Endothelial cell of umbilical vein (primary cell): Measurements from ENCODE around the gene GRWD1. TPM values are rescaled to one million over a fixed set of nuclear protein-coding genes. Genes with fewer than 3 reads are reported as not detected.

Source experiments
- BruUV-seq: library from RNA; stranded (reverse); fragments of 400-500 nt; replicated peaks from 2 replicates; lab custom pipeline; 2021; lab: Mats Ljungman, UMichigan
- CTCF ChIA-PET: fragments of 300-600, 350-600 bp; sonication (Branson Sonifier 250); formaldehyde crosslinking; loops from one replicate; lab custom pipeline; 2021; ENCODE audit warnings: antibody characterized with exemption, inconsistent platforms; lab: Charles Lee
- POLR2A ChIA-PET: fragments of 300-600, 350-600 bp; sonication (Branson Sonifier 250); formaldehyde crosslinking; loops from one replicate; lab custom pipeline; 2021; ENCODE audit warnings: antibody characterized with exemption, inconsistent platforms; lab: Charles Lee
- DNase-seq: peaks from one replicate; pipeline ENCODE4 v3.0.0-alpha.2; 2011; ENCODE audit warnings: low read depth, low spot score
- FAIRE-seq: peaks from 2 replicates; lab custom pipeline; 2011; peaks lifted over from hg19 to GRCh38; lab: Jason Lieb, UNC
- H2AFZ ChIP-seq: 2 replicates; pipeline ENCODE4 v1.6.0; 2012; ENCODE audit warnings: low read depth, low read length, control low read depth, inconsistent platforms
- H3K27ac ChIP-seq: 2 replicates; pipeline ENCODE4 v1.5.1; 2011; ENCODE audit warnings: low read depth, mild to moderate bottlenecking, control low read depth, low read length, moderate library complexity; ENCODE audit not compliant: insufficient read depth
- H3K27me3 ChIP-seq, 2 experiments: 2 replicates each; pipeline versions ENCODE4 v1.6.0 to v1.6.1; 2011; ENCODE audit warnings: low read length in 2 of 2, mixed read lengths in 1 of 2; ENCODE audit not compliant: control insufficient read depth in 2 of 2, insufficient read depth in 2 of 2
- H3K36me3 ChIP-seq, 2 experiments: 2 replicates in 1 of 2; 3 replicates in 1 of 2; pipeline ENCODE4 v1.5.1; 2011; ENCODE audit warnings: low read length in 2 of 2, mild to moderate bottlenecking in 1 of 2, moderate library complexity in 1 of 2; ENCODE audit not compliant: control insufficient read depth in 2 of 2, insufficient read depth in 2 of 2; ENCODE audit errors: extremely low read depth in 1 of 2
- H3K4me1 ChIP-seq: 3 replicates; pipeline ENCODE4 v1.5.1; 2011; ENCODE audit warnings: mild to moderate bottlenecking, low read length; ENCODE audit not compliant: control insufficient read depth, insufficient read depth; ENCODE audit errors: extremely low read depth
- H3K4me2 ChIP-seq: 2 replicates; pipeline ENCODE4 v1.6.1; 2011; ENCODE audit warnings: low read length, control low read depth, mixed read lengths; ENCODE audit not compliant: insufficient read depth
- H3K4me3 ChIP-seq, 3 experiments: fragments of 200-600 bp in 1 of 3; sonication (generic), shearing (Covaris generic) in 1 of 3; replicated peaks in 1 of 3; 2 replicates each; pipeline ENCODE4 v1.5.1; 2011 to 2016; ENCODE audit warnings: control low read depth in 3 of 3, low read length in 3 of 3, mild to moderate bottlenecking in 2 of 3, inconsistent platforms in 1 of 3, low read depth in 1 of 3, moderate library complexity in 1 of 3; ENCODE audit not compliant: insufficient read depth in 1 of 3
- H3K79me2 ChIP-seq: 2 replicates; pipeline ENCODE4 v1.6.0; 2012; ENCODE audit warnings: low read length, inconsistent platforms; ENCODE audit not compliant: control insufficient read depth, insufficient read depth
- H3K9ac ChIP-seq: replicated peaks from 2 replicates; pipeline ENCODE3; 2011; ENCODE audit warnings: low read length, control low read depth; ENCODE audit not compliant: insufficient read depth; ENCODE audit errors: extremely low read depth
- H3K9me1 ChIP-seq: replicated peaks from 3 replicates; pipeline ENCODE4 v1.6.0; 2011; ENCODE audit warnings: mild to moderate bottlenecking, low read length; ENCODE audit not compliant: control insufficient read depth, insufficient read depth; ENCODE audit errors: extremely low read depth
- H3K9me3 ChIP-seq: replicated peaks from 2 replicates; pipeline ENCODE4 v1.5.1; 2012; ENCODE audit warnings: low read length, inconsistent platforms; ENCODE audit not compliant: control insufficient read depth, insufficient read depth
- H4K20me1 ChIP-seq: replicated peaks from 2 replicates; pipeline ENCODE3; 2011; ENCODE audit warnings: mild to moderate bottlenecking, low read length; ENCODE audit not compliant: control insufficient read depth, insufficient read depth; ENCODE audit errors: extremely low read depth
- EZH2 ChIP-seq: IDR thresholded peaks from 2 replicates; pipeline ENCODE4 v1.6.1; 2012; ENCODE audit warnings: borderline replicate concordance, low read depth, mild to moderate bottlenecking, moderate library complexity, low read length, inconsistent platforms; ENCODE audit not compliant: severe bottlenecking
- FOS ChIP-seq: IDR thresholded peaks from 2 replicates; pipeline ENCODE4 v1.6.1; 2011; ENCODE audit warnings: mild to moderate bottlenecking, low read length, moderate library complexity, borderline replicate concordance; ENCODE audit not compliant: insufficient read depth
- GATA2 ChIP-seq: IDR thresholded peaks from 2 replicates; pipeline ENCODE4 v1.7.0; 2011; ENCODE audit warnings: low read depth, mild to moderate bottlenecking, moderate library complexity, mixed read lengths, low read length; ENCODE audit not compliant: insufficient read length, insufficient read depth
- JUN ChIP-seq: IDR thresholded peaks from 2 replicates; pipeline ENCODE4 v1.6.1; 2011; ENCODE audit warnings: borderline replicate concordance, low read depth; ENCODE audit not compliant: insufficient read length, insufficient read depth
- MYC ChIP-seq: IDR thresholded peaks from one replicate; pipeline ENCODE4 v1.6.1; 2011; ENCODE audit warnings: mild to moderate bottlenecking, low read depth, low read length
- POLR2A ChIP-seq: IDR thresholded peaks from 2 replicates; pipeline ENCODE4 v1.6.1; 2012; ENCODE audit warnings: low read depth, mild to moderate bottlenecking, control low read depth, low read length
- POLR2AphosphoS5 ChIP-seq: IDR thresholded peaks from 2 replicates; pipeline ENCODE4 v1.6.1; 2012; ENCODE audit warnings: low read depth, mild to moderate bottlenecking, control low read depth, low read length, moderate library complexity; ENCODE audit not compliant: insufficient read depth
- dilution Hi-C: fragments of 300-500 bp; cut with MboI; formaldehyde crosslinking; loops from one replicate; pipeline ENCODE4 v1.15.0; 2019; ENCODE audit warnings: low sequenced_read_pairs; ENCODE audit not compliant: extremely low pct_ligation_motif_present
- intact Hi-C: fragments of 100-400 bp; cut with micrococcal nuclease; formaldehyde crosslinking; loops from one replicate; pipeline ENCODE4 v1.10.0; 2022
- polyA plus RNA-seq, 4 experiments: library from polyadenylated mRNA; depleted of rRNA in 3 of 4; stranded (reverse) in 3 of 4; unstranded in 1 of 4; fragments of >200 nt; gene quantifications; 2 replicates each; pipeline versions ENCODE4 v1.2.1 to v1.2.3, GENCODE V29; 2011 to 2012; ENCODE audit warnings: missing spikeins in 1 of 4
- total RNA-seq: library from RNA; stranded (reverse); gene quantifications from 2 replicates; pipeline ENCODE4 v1.2.3, GENCODE V29; 2021
- TF ChIP-seq, protein P1 (sequence below): IDR thresholded peaks from 2 replicates; pipeline ENCODE4 v1.6.1; 2011; ENCODE audit not compliant: insufficient read depth, insufficient read length
- TF ChIP-seq, protein P2 (sequence below), 2 donors: IDR thresholded peaks; 1 replicate in 1 of 2; 2 replicates in 1 of 2; pipeline ENCODE4 v1.5.1; 2011; ENCODE audit warnings: low read length in 2 of 2, mild to moderate bottlenecking in 2 of 2, moderate library complexity in 2 of 2, control low read depth in 1 of 2, inconsistent platforms in 1 of 2, low read depth in 1 of 2; ENCODE audit not compliant: insufficient read depth in 1 of 2; ENCODE audit errors: extremely low read depth in 1 of 2

The GRWD1 gene
- total and polyA plus RNA-seq, 2 donors (not counting 3 experiments of a cell fraction or from before 2014, with no cell fraction given): 26.3 to 52.7 TPM

DNA sequence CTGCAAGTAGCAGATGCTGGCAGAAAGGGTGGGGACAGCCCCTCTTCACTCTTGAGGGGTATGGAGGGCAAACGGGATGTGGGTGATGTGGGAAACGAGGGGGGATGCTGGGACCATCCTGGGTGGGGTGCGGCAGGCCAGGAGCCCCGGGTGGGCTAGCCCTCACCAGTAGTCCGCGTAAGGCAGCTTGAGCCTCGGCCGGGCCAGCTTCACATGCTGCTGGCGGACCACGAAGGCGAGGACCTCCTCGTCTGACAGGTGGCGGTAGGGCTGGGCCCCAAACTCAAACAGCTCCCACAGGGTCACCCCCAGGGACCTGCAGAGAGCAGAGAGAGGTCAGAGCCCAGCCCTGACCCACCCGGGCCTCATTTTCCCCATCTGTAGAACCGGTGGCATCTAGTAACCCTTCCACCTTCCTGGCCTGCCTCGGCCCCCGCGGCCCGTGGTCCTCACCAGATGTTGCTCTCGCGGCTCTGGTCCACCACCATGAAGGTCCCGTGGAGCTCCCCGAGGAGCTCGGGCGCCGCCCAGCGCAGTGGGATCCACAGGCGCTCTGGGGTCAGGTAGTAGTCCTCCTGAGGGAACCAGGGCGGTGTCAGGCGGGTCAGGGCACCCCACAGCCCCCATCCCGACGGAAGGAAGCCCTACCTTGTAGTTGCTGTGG is 55.2 kb downstream of the GRWD1 start:
- BruUV-seq: no TSS peak

More for the DNA sequence above, 55.2 kb downstream of the GRWD1 start:
- H4K20me1 ChIP-seq: no peaks in the 10 kb centered on the region
- no peak overlapping the region for H3K9ac ChIP-seq
- H2AFZ ChIP-seq: no peak overlapping the region
- H3K4me3 ChIP-seq: no peak overlapping the region
- DNase-seq (no peak), FAIRE-seq (no peak)
- no peak overlapping the region for H3K27ac ChIP-seq
- H3K36me3 ChIP-seq: no peaks in the 10 kb centered on the region
- ChIA-PET POLR2A (interaction anchor here (0.6 kb wide), 1 partner anchor 371 kb away, joined by 3 read pairs; the partner anchor contains the start of gene PPP1R15A), CTCF (interaction anchor here (1.4 kb wide), 1 partner anchor 83 kb away, joined by 6 read pairs; no protein-coding TSS in a partner anchor)
- H3K27me3 ChIP-seq: peaks cover 2 to 7% of the 10 kb centered on the region in 2 experiments
- no peak overlapping the region for H3K4me2 ChIP-seq
- dilution Hi-C loops (no loop called here), intact Hi-C loops (no loop called here)
- H3K79me2 ChIP-seq: no peaks in the 10 kb centered on the region
- no peaks in the 10 kb centered on the region for H3K9me1 ChIP-seq
- TF ChIP-seq EZH2: no peak
- no peak for TF ChIP-seq POLR2A
- TF ChIP-seq POLR2AphosphoS5: no peak
- no peak for TF ChIP-seq GATA2
- TF ChIP-seq, protein P1, sequence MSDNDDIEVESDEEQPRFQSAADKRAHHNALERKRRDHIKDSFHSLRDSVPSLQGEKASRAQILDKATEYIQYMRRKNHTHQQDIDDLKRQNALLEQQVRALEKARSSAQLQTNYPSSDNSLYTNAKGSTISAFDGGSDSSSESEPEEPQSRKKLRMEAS: no peak
- TF ChIP-seq, protein P2, sequence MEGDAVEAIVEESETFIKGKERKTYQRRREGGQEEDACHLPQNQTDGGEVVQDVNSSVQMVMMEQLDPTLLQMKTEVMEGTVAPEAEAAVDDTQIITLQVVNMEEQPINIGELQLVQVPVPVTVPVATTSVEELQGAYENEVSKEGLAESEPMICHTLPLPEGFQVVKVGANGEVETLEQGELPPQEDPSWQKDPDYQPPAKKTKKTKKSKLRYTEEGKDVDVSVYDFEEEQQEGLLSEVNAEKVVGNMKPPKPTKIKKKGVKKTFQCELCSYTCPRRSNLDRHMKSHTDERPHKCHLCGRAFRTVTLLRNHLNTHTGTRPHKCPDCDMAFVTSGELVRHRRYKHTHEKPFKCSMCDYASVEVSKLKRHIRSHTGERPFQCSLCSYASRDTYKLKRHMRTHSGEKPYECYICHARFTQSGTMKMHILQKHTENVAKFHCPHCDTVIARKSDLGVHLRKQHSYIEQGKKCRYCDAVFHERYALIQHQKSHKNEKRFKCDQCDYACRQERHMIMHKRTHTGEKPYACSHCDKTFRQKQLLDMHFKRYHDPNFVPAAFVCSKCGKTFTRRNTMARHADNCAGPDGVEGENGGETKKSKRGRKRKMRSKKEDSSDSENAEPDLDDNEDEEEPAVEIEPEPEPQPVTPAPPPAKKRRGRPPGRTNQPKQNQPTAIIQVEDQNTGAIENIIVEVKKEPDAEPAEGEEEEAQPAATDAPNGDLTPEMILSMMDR (IDR thresholded peaks at IDR 0.05; ENCODE audit: extremely low read depth in 1 of 2, insufficient read depth in 1 of 2, low read depth in 1 of 2, low read length in 2 of 2): no peak
- no peak for TF ChIP-seq JUN
- TF ChIP-seq FOS: no peak
- TF ChIP-seq MYC: no peak
- H3K4me1 ChIP-seq: no peaks in the 10 kb centered on the region
- H3K9me3 ChIP-seq: no peaks in the 10 kb centered on the region
